Transverse colon (tissue), 4 donors: Measurements from ENCODE around the gene RAB3D. TPM values are rescaled to one million over a fixed set of nuclear protein-coding genes. Genes with fewer than 3 reads are reported as not detected.

ENCODE experiments used
- DNase-seq: peaks from one replicate; pipeline ENCODE4 v3.0.0-alpha.2; 2019
- H3K27ac ChIP-seq, 4 donors: fragments of 200-600 bp; sonication (generic); 2 replicates each; pipeline ENCODE4 v1.5.1; 2016 to 2018; ENCODE audit warnings: inconsistent platforms in 4 of 4
- H3K27me3 ChIP-seq: fragments of 200-600 bp; sonication (generic); 2 replicates; pipeline ENCODE4 v1.5.1; 2017; ENCODE audit warnings: inconsistent platforms
- H3K36me3 ChIP-seq, 4 donors: fragments of 200-600 bp; sonication (generic); 2 replicates each; pipeline ENCODE4 v1.5.1; 2017 to 2019; ENCODE audit warnings: inconsistent platforms in 4 of 4
- H3K4me1 ChIP-seq, 4 donors: fragments of 200-600 bp; sonication (generic); 2 replicates each; pipeline ENCODE4 v1.5.1; 2017 to 2020; ENCODE audit warnings: inconsistent platforms in 4 of 4
- H3K4me3 ChIP-seq, 4 donors: fragments of 200-600 bp; sonication (generic); 1 replicate in 1 of 4; 2 replicates in 3 of 4; pipeline versions ENCODE4 v1.5.1 to v1.6.1; 2017 to 2019; ENCODE audit warnings: inconsistent platforms in 4 of 4
- H3K9me3 ChIP-seq, 2 donors: fragments of 200-600 bp; sonication (generic); 2 replicates each; pipeline ENCODE4 v1.5.1; 2017 to 2019; ENCODE audit warnings: inconsistent platforms in 2 of 2
- CTCF ChIP-seq, 5 experiments: fragments of 200-600 bp in 3 of 5; fragments of 450-650 bp in 2 of 5; sonication (generic) in 3 of 5; IDR thresholded peaks; 1 replicate in 2 of 5; 2 replicates in 3 of 5; pipeline ENCODE4 v1.5.1; 2016 to 2017; ENCODE audit warnings: antibody characterized with exemption in 5 of 5, inconsistent platforms in 3 of 5, mild to moderate bottlenecking in 2 of 5, moderate library complexity in 1 of 5
- EP300 ChIP-seq: sonication (generic); formaldehyde crosslinking; IDR thresholded peaks from one replicate; pipeline ENCODE4 v1.6.1; 2017; ENCODE audit warnings: antibody characterized with exemption, low read depth
- POLR2A ChIP-seq: fragments of 450-650 bp; IDR thresholded peaks from one replicate; pipeline ENCODE4 v1.6.1; 2016; ENCODE audit warnings: antibody characterized with exemption, mild to moderate bottlenecking, moderate library complexity
- POLR2AphosphoS5 ChIP-seq, 3 donors: sonication (generic); formaldehyde crosslinking; IDR thresholded peaks; one replicate each; pipeline ENCODE4 v1.6.1; 2016; ENCODE audit warnings: antibody characterized with exemption in 3 of 3
- WGBS, 2 donors: methylation state at CpG; one replicate each; pipeline ENCODE4 v1.1.5; 2018; ENCODE audit warnings: low coverage in 1 of 2; 5-methylcytosine and 5-hydroxymethylcytosine counted together
- in situ Hi-C, 4 donors: fragments of 200-750 bp; cut with MboI; loops; one replicate each; pipeline versions ENCODE4 v1.15.0 to v1.15.1; 2017; ENCODE audit warnings: low sequenced_read_pairs in 3 of 4, low pct_ligation_motif_present in 1 of 4, low pct_unique_long_range_greater_than_20kb in 1 of 4
- intact Hi-C: fragments of 100-400 bp; cut with DNase I; formaldehyde crosslinking; loops from one replicate; pipeline ENCODE4 v1.15.1; 2023; ENCODE audit warnings: low total_unique reads
- total RNA-seq, 4 donors: library from RNA; depleted of rRNA; stranded (reverse); fragments of >200 nt; gene quantifications; one replicate each; pipeline ENCODE4 v1.1.0, GENCODE V29; 2016

The RAB3D gene
- total RNA-seq, 4 donors from 2014 or later, result 16.5 to 41.1 (median 18.6) TPM

DNA sequence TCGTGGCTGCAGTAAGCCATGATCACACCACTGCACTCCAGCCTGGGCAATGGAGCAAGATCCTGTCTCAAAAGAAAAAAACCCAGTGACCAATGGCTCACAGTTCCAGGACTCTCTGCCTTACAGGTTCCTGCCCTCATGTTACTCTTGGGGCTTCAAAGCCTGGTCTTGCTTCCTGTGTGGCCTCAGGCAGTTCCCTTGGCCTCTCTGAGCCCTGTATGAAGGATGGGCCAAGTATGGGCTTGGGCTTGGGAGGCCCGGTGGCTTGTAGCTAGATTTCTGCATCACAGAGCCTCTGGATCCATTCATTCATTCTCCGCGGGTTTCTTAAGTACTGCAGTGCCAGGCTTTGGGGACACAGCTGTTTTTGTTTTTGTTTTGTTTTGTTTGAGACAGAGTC, 44.3 kb downstream of the RAB3D start:
- no peaks in the 10 kb centered on the region for H3K9me3 ChIP-seq
- TF ChIP-seq CTCF (IDR thresholded peaks at IDR 0.05) (no peak), POLR2A (no peak), EP300 (no peak), POLR2AphosphoS5 (IDR thresholded peaks at IDR 0.05) (no peak)
- H3K4me1 ChIP-seq, result peaks cover 0 to 27% (median 19%) of the 10 kb centered on the region in 4 donors
- H3K27ac ChIP-seq, result no peak overlapping the region
- H3K4me3 ChIP-seq, result no peak overlapping the region
- 82 to 83% methylated on average over 3 to 4 of the region's 4 CpGs for WGBS, 2 donors
- H3K36me3 ChIP-seq, result no peaks in the 10 kb centered on the region
- in situ Hi-C loops (loop anchor here in 3 of 4 donors (10.0 to 25.0 kb wide), 3 partner anchors 140 to 192 kb away; partner anchors contain the start of genes ELAVL3 (in 1 of the 3), ODAD3 (in 1 of the 3) and PRKCSH (in 1 of the 3)), intact Hi-C loops (loop anchor here (10.0 kb wide), 1 partner anchor 150 kb away; no protein-coding TSS in a partner anchor)
- peaks cover 10% of the 10 kb centered on the region for H3K27me3 ChIP-seq
- DNase-seq, result no peak

DNA sequence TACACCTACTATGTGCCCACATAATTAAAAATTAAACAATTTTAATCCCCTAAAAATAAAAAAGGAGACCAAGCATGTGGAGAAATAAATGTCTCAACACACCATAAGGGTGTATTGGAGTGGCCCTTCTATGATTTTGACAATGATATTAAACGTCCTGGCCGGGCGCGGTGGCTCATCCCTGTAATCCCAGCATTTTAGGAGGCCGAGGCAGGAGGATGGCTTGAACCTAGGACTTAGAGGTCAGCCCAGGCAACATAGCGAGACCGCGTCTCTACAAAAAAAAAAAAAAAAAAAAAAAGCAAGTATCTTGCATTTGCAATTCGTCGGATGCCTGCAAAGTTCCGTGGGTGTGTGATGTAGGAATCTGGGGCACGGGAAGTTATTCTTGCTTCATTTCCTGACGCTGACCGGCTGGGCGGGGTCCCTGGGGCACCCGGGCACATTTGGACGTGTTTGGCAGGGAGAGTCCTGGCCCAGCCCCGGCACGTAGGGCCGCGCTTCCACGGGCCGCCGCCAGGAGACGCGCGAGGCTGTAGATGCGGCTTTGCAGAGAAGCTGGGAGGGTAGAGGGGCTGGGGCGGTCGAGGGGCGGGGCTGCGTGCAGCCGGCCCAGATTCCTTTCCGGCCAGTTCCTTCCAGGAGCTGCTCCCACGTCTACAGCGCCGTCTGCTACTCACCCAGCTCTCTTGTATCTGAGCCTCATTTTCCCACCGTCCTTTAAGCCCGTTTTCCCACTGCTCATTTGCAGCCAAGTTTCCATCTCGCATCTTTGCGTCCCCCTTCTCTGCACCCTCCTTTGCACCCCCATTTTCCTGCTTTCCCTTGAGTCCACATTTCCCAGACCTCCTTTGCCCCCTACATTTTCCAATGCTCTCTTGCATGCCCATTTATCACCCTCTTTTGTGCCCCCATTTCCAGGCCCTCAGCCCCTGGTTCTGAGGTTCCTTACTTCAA, 45.7 kb downstream of the RAB3D start:
- no peak for TF ChIP-seq POLR2A
- peak; percentile 98 to 99 (median 99) for TF ChIP-seq CTCF (IDR thresholded peaks at IDR 0.05)
- TF ChIP-seq POLR2AphosphoS5 (IDR thresholded peaks at IDR 0.05), result peak in 2 of 3 donors; percentile 25 to 36
- whole genome bisulfite sequencing, 2 donors, result 2 to 18% methylated on average over 14 to 41 of the region's 41 CpGs
- in situ Hi-C loops (loop anchor here in 3 of 4 donors (10.0 to 25.0 kb wide), 3 partner anchors 141 to 194 kb away; partner anchors contain the start of genes ELAVL3 (in 1 of the 3), ODAD3 (in 1 of the 3) and PRKCSH (in 1 of the 3)), intact Hi-C loops (loop anchor here (10.0 kb wide), 1 partner anchor 151 kb away; no protein-coding TSS in a partner anchor)
- DNase-seq, result peak; percentile 93
- Histone ChIP-seq H3K27me3 (peaks cover 1% of the 10 kb centered on the region), H3K4me3 (peak overlapping the region in 2 of 4 donors; percentile 1 to 34), H3K4me1 (peaks cover 0 to 27% (median 19%) of the 10 kb centered on the region in 4 donors), H3K9me3 (no peaks in the 10 kb centered on the region), H3K36me3 (no peaks in the 10 kb centered on the region), H3K27ac (peak overlapping the region; percentile 12 to 68 (median 43))

- intact Hi-C loops, result loop anchor here (10.0 kb wide), 1 partner anchor 153 kb away; no protein-coding TSS in a partner anchor
- no peak for DNase-seq
- TF ChIP-seq POLR2A, result no peak
- no peak for TF ChIP-seq EP300
- TF ChIP-seq POLR2AphosphoS5 (IDR thresholded peaks at IDR 0.05), result no peak
- TF ChIP-seq CTCF (IDR thresholded peaks at IDR 0.05), result no peak
- WGBS, 2 donors, result 53% methylated on average over 1 of the region's 1 CpG; no CpG with 5 or more reads in 1 of the 2 donors
- Histone ChIP-seq H3K4me1 (peaks cover 0 to 25% (median 16%) of the 10 kb centered on the region in 4 donors), H3K9me3 (no peaks in the 10 kb centered on the region), H3K27me3 (no peaks in the 10 kb centered on the region), H3K36me3 (no peaks in the 10 kb centered on the region), H3K4me3 (no peak overlapping the region), H3K27ac (no peak overlapping the region)
- in situ Hi-C loops, result loop anchor here in 3 of 4 donors (10.0 to 25.0 kb wide), 3 partner anchors 143 to 195 kb away; partner anchors contain the start of genes ELAVL3 (in 1 of the 3), ODAD3 (in 1 of the 3) and PRKCSH (in 1 of the 3)
Observed at GRCh38 chr19:11291991-11292390, 47.5 kb downstream of the RAB3D start.

DNA sequence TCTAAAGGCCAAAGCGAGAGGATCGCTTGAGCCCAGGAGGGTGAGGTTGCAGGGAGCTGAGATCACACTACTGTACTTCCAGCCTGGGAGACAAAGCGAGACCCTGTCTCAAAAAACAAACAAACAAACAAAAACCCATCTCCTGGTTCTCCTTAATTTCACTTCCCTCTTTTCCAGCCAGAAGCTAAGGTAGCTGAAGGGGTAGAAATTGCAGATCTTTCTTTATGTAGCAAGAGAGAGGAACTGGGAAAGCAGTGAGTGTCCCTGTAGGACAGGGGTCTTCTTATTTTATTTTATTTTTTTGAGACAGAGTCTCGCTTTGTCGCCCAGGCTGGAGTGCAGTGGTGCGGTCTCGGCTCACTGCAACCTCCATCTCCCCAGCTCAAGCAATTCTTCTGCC, 48.0 kb downstream of the RAB3D start:
- in situ Hi-C loops (loop anchor here in 3 of 4 donors (10.0 to 25.0 kb wide), 3 partner anchors 143 to 196 kb away; partner anchors contain the start of genes ELAVL3 (in 1 of the 3), ODAD3 (in 1 of the 3) and PRKCSH (in 1 of the 3)), intact Hi-C loops (loop anchor here (10.0 kb wide), 1 partner anchor 153 kb away; no protein-coding TSS in a partner anchor)
- Histone ChIP-seq H3K9me3 (no peaks in the 10 kb centered on the region), H3K27me3 (no peaks in the 10 kb centered on the region), H3K36me3 (no peaks in the 10 kb centered on the region), H3K4me1 (peaks cover 0 to 22% (median 14%) of the 10 kb centered on the region in 4 donors), H3K4me3 (no peak overlapping the region), H3K27ac (no peak overlapping the region)
- no peak for TF ChIP-seq POLR2AphosphoS5 (IDR thresholded peaks at IDR 0.05)
- no peak for TF ChIP-seq CTCF (IDR thresholded peaks at IDR 0.05)
- TF ChIP-seq EP300, result no peak
- no peak for TF ChIP-seq POLR2A
- DNase-seq, result no peak
- WGBS, 2 donors, result 84 to 89% methylated on average over 7 of the region's 7 CpGs
